H1 (cell line): ENCODE measurements around the gene MUC7. TPM values are rescaled to one million over a fixed set of nuclear protein-coding genes. Genes with fewer than 3 reads are reported as not detected.

Source experiments
- CTCF ChIA-PET: fragments of 300-600 bp; sonication (Branson Sonifier 250); formaldehyde crosslinking; loops from one replicate; lab custom pipeline; 2021; ENCODE audit not compliant: partially characterized antibody; lab: Charles Lee
- POLR2A ChIA-PET: fragments of 300-600 bp; sonication (Branson Sonifier 250); formaldehyde crosslinking; loops from one replicate; lab custom pipeline; 2021; ENCODE audit warnings: inconsistent platforms; ENCODE audit not compliant: partially characterized antibody; lab: Charles Lee
- DNase-seq, 2 experiments: peaks; one replicate each; pipeline versions ENCODE4 v3.0.0 to v3.0.0-alpha.2; 2010 to 2022; ENCODE audit warnings: low spot score in 2 of 2, low read depth in 1 of 2, mixed read lengths in 1 of 2
- FAIRE-seq: peaks from 2 replicates; lab custom pipeline; 2011; peaks lifted over from hg19 to GRCh38; lab: Jason Lieb, UNC
- H2AFZ ChIP-seq: 2 replicates; pipeline ENCODE4 v1.8.1; 2012; ENCODE audit warnings: low read length, inconsistent platforms
- H2AK5ac ChIP-seq: 2 replicates; pipeline ENCODE4 v1.6.1; 2013; ENCODE audit warnings: low read depth, low read length
- H2BK120ac ChIP-seq: replicated peaks from 2 replicates; pipeline ENCODE3; 2013; ENCODE audit warnings: low read depth, low read length, inconsistent platforms
- H2BK12ac ChIP-seq: 2 replicates; pipeline ENCODE4 v1.6.1; 2013; ENCODE audit warnings: low read depth, low read length
- H2BK15ac ChIP-seq: 2 replicates; pipeline ENCODE4 v1.6.1; 2013; ENCODE audit warnings: low read length
- H2BK20ac ChIP-seq: 2 replicates; pipeline ENCODE4 v1.6.1; 2013; ENCODE audit warnings: low read length
- H2BK5ac ChIP-seq: 2 replicates; pipeline ENCODE4 v1.6.1; 2013; ENCODE audit warnings: low read depth, low read length
- H3K14ac ChIP-seq: 2 replicates; pipeline ENCODE4 v1.6.1; 2013; ENCODE audit warnings: inconsistent platforms; ENCODE audit not compliant: insufficient read length
- H3K18ac ChIP-seq: 2 replicates; pipeline ENCODE4 v1.6.1; 2013; ENCODE audit warnings: low read length; ENCODE audit errors: extremely low read depth
- H3K23ac ChIP-seq: 2 replicates; pipeline ENCODE4 v1.6.1; 2013; ENCODE audit warnings: inconsistent platforms; ENCODE audit not compliant: insufficient read length
- H3K23me2 ChIP-seq: 2 replicates; pipeline ENCODE4 v1.6.1; 2013; ENCODE audit warnings: low read depth, low read length
- H3K27ac ChIP-seq: 2 replicates; pipeline ENCODE4 v1.6.1; 2011; ENCODE audit warnings: low read depth, low read length, inconsistent platforms
- H3K27me3 ChIP-seq, 4 experiments: replicated peaks in 1 of 4; 1 replicate in 1 of 4; 2 replicates in 3 of 4; pipeline versions ENCODE4 v1.6.1 to v1.8.1; 2011 to 2013; ENCODE audit warnings: low read length in 3 of 4, mild to moderate bottlenecking in 3 of 4, inconsistent platforms in 2 of 4, mixed read lengths in 2 of 4, moderate library complexity in 1 of 4; ENCODE audit not compliant: control insufficient read depth in 3 of 4, insufficient read depth in 3 of 4; ENCODE audit errors: extremely low read depth in 1 of 4
- H3K36me3 ChIP-seq, 4 experiments: 2 replicates each; pipeline versions ENCODE4 v1.6.1 to v1.8.1; 2011 to 2013; ENCODE audit warnings: mild to moderate bottlenecking in 4 of 4, low read length in 3 of 4, moderate library complexity in 2 of 4, control low read depth in 1 of 4, inconsistent platforms in 1 of 4; ENCODE audit not compliant: insufficient read depth in 4 of 4, control insufficient read depth in 2 of 4
- H3K4ac ChIP-seq: replicated peaks from 2 replicates; pipeline ENCODE3; 2013; ENCODE audit warnings: low read length, low read depth, mixed read lengths, inconsistent platforms; ENCODE audit not compliant: insufficient read length
- H3K4me1 ChIP-seq, 4 experiments: replicated peaks in 1 of 4; 1 replicate in 1 of 4; 2 replicates in 3 of 4; pipeline versions ENCODE4 v1.6.1 to v1.8.1; 2011 to 2013; ENCODE audit warnings: low read length in 3 of 4, inconsistent platforms in 2 of 4, mixed read lengths in 1 of 4; ENCODE audit not compliant: insufficient read depth in 4 of 4, control insufficient read depth in 3 of 4
- H3K4me2 ChIP-seq, 2 experiments: 2 replicates each; pipeline versions ENCODE4 v1.6.1 to v1.8.1; 2011 to 2013; ENCODE audit warnings: low read depth in 2 of 2, low read length in 2 of 2, control low read depth in 1 of 2, inconsistent platforms in 1 of 2, mild to moderate bottlenecking in 1 of 2; ENCODE audit not compliant: insufficient read depth in 1 of 2
- H3K4me3 ChIP-seq, 4 experiments: fragments of 200-600, 300-600 bp in 1 of 4; sonication (generic), shearing (Covaris generic), sonication (Bioruptor Twin) in 1 of 4; 2 replicates each; pipeline versions ENCODE4 v1.5.1 to v1.8.1; 2011 to 2016; ENCODE audit warnings: low read length in 4 of 4, low read depth in 3 of 4, control low read depth in 2 of 4, inconsistent platforms in 2 of 4, mild to moderate bottlenecking in 2 of 4, mixed read lengths in 1 of 4, moderate library complexity in 1 of 4; ENCODE audit not compliant: insufficient read depth in 2 of 4; ENCODE audit errors: extremely low read depth in 1 of 4
- H3K56ac ChIP-seq: replicated peaks from 2 replicates; pipeline ENCODE3; 2013; ENCODE audit warnings: low read depth, mild to moderate bottlenecking, mixed read lengths, low read length, inconsistent platforms; ENCODE audit not compliant: insufficient read length
- H3K79me1 ChIP-seq: 2 replicates; pipeline ENCODE4 v1.6.1; 2013; ENCODE audit warnings: low read depth, low read length, control low read depth
- H3K79me2 ChIP-seq, 2 experiments: 2 replicates each; pipeline versions ENCODE4 v1.6.1 to v1.8.1; 2012 to 2013; ENCODE audit warnings: low read length in 2 of 2, mild to moderate bottlenecking in 2 of 2, inconsistent platforms in 1 of 2; ENCODE audit not compliant: insufficient read depth in 2 of 2, control insufficient read depth in 1 of 2
- H3K9ac ChIP-seq, 4 experiments: replicated peaks in 1 of 4; 1 replicate in 1 of 4; 2 replicates in 3 of 4; pipeline versions ENCODE4 v1.6.1 to v1.8.1; 2011 to 2013; ENCODE audit warnings: low read depth in 3 of 4, low read length in 3 of 4, control low read depth in 2 of 4, mild to moderate bottlenecking in 2 of 4, moderate library complexity in 2 of 4, inconsistent platforms in 1 of 4; ENCODE audit errors: extremely low read depth in 1 of 4
- H3K9me3 ChIP-seq, 2 experiments: 2 replicates each; pipeline versions ENCODE4 v1.6.1 to v1.8.1; 2012 to 2013; ENCODE audit warnings: mild to moderate bottlenecking in 2 of 2, moderate library complexity in 2 of 2, control low read depth in 1 of 2, inconsistent platforms in 1 of 2, low read depth in 1 of 2, low read length in 1 of 2, mixed read lengths in 1 of 2; ENCODE audit not compliant: insufficient read depth in 2 of 2
- H4K20me1 ChIP-seq, 2 experiments: replicated peaks in 1 of 2; 2 replicates each; pipeline versions ENCODE3 to v1.8.1; 2011 to 2013; ENCODE audit warnings: inconsistent platforms in 2 of 2, low read length in 2 of 2, mild to moderate bottlenecking in 1 of 2; ENCODE audit not compliant: insufficient read depth in 2 of 2, control insufficient read depth in 1 of 2
- H4K5ac ChIP-seq: 2 replicates; pipeline ENCODE4 v1.6.1; 2013; ENCODE audit warnings: low read length, low read depth, mixed read lengths, inconsistent platforms; ENCODE audit not compliant: insufficient read length
- H4K8ac ChIP-seq: 2 replicates; pipeline ENCODE4 v1.8.0; 2013; ENCODE audit warnings: mild to moderate bottlenecking, moderate library complexity, low read length, inconsistent platforms; ENCODE audit not compliant: insufficient read depth; ENCODE audit errors: extremely low read depth
- H4K91ac ChIP-seq: replicated peaks from 2 replicates; pipeline ENCODE3; 2013; ENCODE audit warnings: low read length, mixed read lengths, inconsistent platforms; ENCODE audit not compliant: insufficient read length
- CBX8 ChIP-seq: fragments of 300-800, 300-1000 bp; sonication (generic); IDR thresholded peaks from 2 replicates; pipeline ENCODE4 v1.7.1; 2016; ENCODE audit warnings: low read depth, low read length, borderline replicate concordance
- CEBPB ChIP-seq: IDR thresholded peaks from 2 replicates; pipeline ENCODE4 v1.6.1; 2012; ENCODE audit warnings: low read depth, low read length
- CHD1 ChIP-seq: IDR thresholded peaks from 2 replicates; pipeline ENCODE4 v1.6.1; 2012; ENCODE audit warnings: low read depth, low read length, improper control_type of control experiment
- CTBP2 ChIP-seq: IDR thresholded peaks from 2 replicates; pipeline ENCODE4 v1.7.0; 2011; ENCODE audit warnings: borderline replicate concordance, mild to moderate bottlenecking, moderate library complexity, mixed read lengths, low read length; ENCODE audit not compliant: insufficient read depth, insufficient read length
- CTCF ChIP-seq, 3 experiments: IDR thresholded peaks; 1 replicate in 2 of 3; 2 replicates in 1 of 3; pipeline versions ENCODE4 v1.5.1 to v1.6.1; 2011; ENCODE audit warnings: low read length in 3 of 3, mild to moderate bottlenecking in 3 of 3, inconsistent platforms in 2 of 3, low read depth in 1 of 3, moderate library complexity in 1 of 3; ENCODE audit not compliant: insufficient read depth in 1 of 3; ENCODE audit errors: control extremely low read depth in 1 of 3
- KDM5A ChIP-seq: fragments of 200-600 bp; IDR thresholded peaks from 2 replicates; pipeline ENCODE4 v1.7.1; 2012; ENCODE audit warnings: mild to moderate bottlenecking, low read length, inconsistent platforms, mixed read lengths
- NANOG ChIP-seq: IDR thresholded peaks from 2 replicates; pipeline ENCODE4 v1.6.1; 2011; ENCODE audit warnings: low read length, low read depth, mild to moderate bottlenecking, inconsistent platforms; ENCODE audit not compliant: insufficient read depth, poor library complexity, severe bottlenecking
- NRF1 ChIP-seq: IDR thresholded peaks from 2 replicates; pipeline ENCODE4 v1.6.1; 2011; ENCODE audit warnings: mild to moderate bottlenecking, low read depth, low read length, improper control_type of control experiment
- POLR2A ChIP-seq, 2 experiments: IDR thresholded peaks; 1 replicate in 1 of 2; 2 replicates in 1 of 2; pipeline ENCODE4 v1.6.1; 2011; ENCODE audit warnings: low read depth in 2 of 2, low read length in 2 of 2, mild to moderate bottlenecking in 2 of 2; ENCODE audit errors: control extremely low read depth in 1 of 2
- POLR2AphosphoS5 ChIP-seq: IDR thresholded peaks from 2 replicates; pipeline ENCODE4 v1.6.1; 2011; ENCODE audit warnings: low read depth, low read length
- RFX5 ChIP-seq: IDR thresholded peaks from 2 replicates; pipeline ENCODE4 v1.6.1; 2011; ENCODE audit warnings: low read depth, low read length, improper control_type of control experiment, borderline replicate concordance
- SP1 ChIP-seq: IDR thresholded peaks from 2 replicates; pipeline ENCODE4 v1.6.1; 2011; ENCODE audit warnings: low read depth, low read length
- SP2 ChIP-seq: IDR thresholded peaks from 2 replicates; pipeline ENCODE4 v1.6.1; 2012; ENCODE audit warnings: mild to moderate bottlenecking, low read length, inconsistent platforms
- SP4 ChIP-seq: IDR thresholded peaks from 2 replicates; pipeline ENCODE4 v1.6.1; 2012; ENCODE audit warnings: low read length, inconsistent platforms
- ZNF274 ChIP-seq: IDR thresholded peaks from 2 replicates; pipeline ENCODE4 v1.7.0; 2012; ENCODE audit warnings: low read length, borderline replicate concordance; ENCODE audit errors: extremely low read depth
- polyA plus RNA-seq, 7 experiments: library from polyadenylated mRNA; depleted of rRNA in 3 of 7; stranded (reverse) in 5 of 7; unstranded in 2 of 7; fragments of >200 nt in 5 of 7; fragments of 200-250 nt in 2 of 7; gene quantifications; 1 replicate in 5 of 7; 2 replicates in 1 of 7; 4 replicates in 1 of 7; pipeline versions ENCODE4 v1.2.1 to v1.2.3, GENCODE V29; 2011 to 2013; ENCODE audit warnings: missing spikeins in 2 of 7, mixed read lengths in 2 of 7
- total RNA-seq: library from RNA; stranded (reverse); fragmentation: NEBNext Ultra II Directional; extraction: Animal tissue kit (Norgen Biotek cat#: 25700); gene quantifications from 2 replicates; pipeline ENCODE4 v1.2.1, GENCODE V29; 2021

MUC7 gene
- total and polyA plus RNA-seq, 2 of the 8 experiments (the other 6 are each of a cell fraction or from before 2014, with no cell fraction given): not detected

GRCh38 chr4:70442474-70442873, 29.5 kb upstream of the MUC7 start:
- Histone ChIP-seq H3K79me1 (no peaks in the 10 kb centered on the region), H3K4ac (no peak overlapping the region), H2BK5ac (no peak overlapping the region), H2BK15ac (no peak overlapping the region), H3K27me3 (no peaks in the 10 kb centered on the region), H4K5ac (no peak overlapping the region), H3K9me3 (no peaks in the 10 kb centered on the region), H4K8ac (peak overlapping the region; percentile 51; the same call in 1 of the 2 replicates), H3K9ac (no peak overlapping the region), H4K91ac (no peak overlapping the region), H2BK120ac (no peak overlapping the region), H3K23ac (no peak overlapping the region), H3K79me2 (no peaks in the 10 kb centered on the region), H3K4me1 (no peaks in the 10 kb centered on the region; a peak in 1 of 7 replicates), H3K56ac (no peak overlapping the region), H4K20me1 (no peaks in the 10 kb centered on the region), H3K27ac (no peak overlapping the region), H3K36me3 (no peaks in the 10 kb centered on the region), H3K14ac (no peak overlapping the region), H2AFZ (no peak overlapping the region), H2AK5ac (no peak overlapping the region), H3K18ac (no peak overlapping the region), H3K23me2 (no peaks in the 10 kb centered on the region; the same call in 1 of the 2 replicates), H2BK12ac (no peak overlapping the region), H2BK20ac (no peak overlapping the region), H3K4me3 (no peak overlapping the region), H3K4me2 (no peak overlapping the region)
- ChIA-PET CTCF (no interaction called here), POLR2A (no interaction called here)
- DNase-seq (no peak), FAIRE-seq (no peak)
- no peak for TF ChIP-seq KDM5A
- no peak for TF ChIP-seq NANOG
- TF ChIP-seq CTBP2: no peak
- TF ChIP-seq NRF1: no peak
- TF ChIP-seq CEBPB: no peak
- TF ChIP-seq POLR2AphosphoS5: no peak
- TF ChIP-seq CTCF (IDR thresholded peaks at IDR 0.05; ENCODE audit: control extremely low read depth in 1 of 3, insufficient read depth in 1 of 3, low read depth in 1 of 3, low read length in 3 of 3): no peak
- no peak for TF ChIP-seq POLR2A (IDR thresholded peaks at IDR 0.05; ENCODE audit: control extremely low read depth in 1 of 2, low read depth in 2 of 2, low read length in 2 of 2)
- TF ChIP-seq RFX5: no peak
- TF ChIP-seq SP4: no peak
- no peak for TF ChIP-seq CHD1
- TF ChIP-seq ZNF274: no peak
- TF ChIP-seq SP1: no peak
- TF ChIP-seq SP2: no peak
- TF ChIP-seq CBX8: no peak
